ENCODE measurements around the gene OSBPL3.

The OSBPL3 gene

DNA sequence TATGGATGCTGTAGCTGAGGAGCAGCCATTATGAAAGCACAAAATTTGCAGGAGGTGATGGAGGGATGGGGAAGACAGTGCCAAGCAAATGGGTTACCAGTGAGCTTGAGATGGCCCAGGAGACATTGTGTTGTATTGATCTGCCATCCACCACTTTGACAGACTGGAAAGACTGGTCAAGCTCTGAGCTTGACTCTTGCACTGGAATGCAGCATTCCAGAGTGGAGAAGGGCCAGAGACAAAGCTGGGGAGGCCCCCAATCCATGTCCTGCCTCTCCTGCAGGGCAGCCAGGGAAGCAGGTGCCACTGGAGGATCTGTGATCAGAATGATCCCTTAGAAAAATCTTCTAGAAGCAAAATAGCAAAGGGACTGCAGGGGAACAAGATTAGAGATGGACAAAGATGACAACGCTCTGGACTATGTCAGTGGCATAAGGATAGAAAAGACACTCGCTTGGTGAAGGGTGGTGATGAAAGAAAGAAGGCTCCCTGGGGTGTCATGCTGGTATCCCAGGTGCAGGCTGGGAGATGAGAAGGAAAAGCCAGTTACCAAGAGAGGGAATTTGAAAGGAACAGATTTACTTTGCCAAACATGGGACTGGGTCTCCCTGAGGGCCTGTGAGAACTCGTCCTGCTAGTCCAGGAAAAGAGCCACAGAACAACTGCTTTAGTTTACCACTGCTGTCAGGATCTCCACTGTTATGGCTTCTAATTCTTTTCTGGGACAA, 227.7 kb downstream of the OSBPL3 start:
- no peak for DNase-seq

- DNase-seq, result no peak
These were observed 228.5 kb downstream of the OSBPL3 start for GRCh38 chr7:24751484-24751883.

DNA sequence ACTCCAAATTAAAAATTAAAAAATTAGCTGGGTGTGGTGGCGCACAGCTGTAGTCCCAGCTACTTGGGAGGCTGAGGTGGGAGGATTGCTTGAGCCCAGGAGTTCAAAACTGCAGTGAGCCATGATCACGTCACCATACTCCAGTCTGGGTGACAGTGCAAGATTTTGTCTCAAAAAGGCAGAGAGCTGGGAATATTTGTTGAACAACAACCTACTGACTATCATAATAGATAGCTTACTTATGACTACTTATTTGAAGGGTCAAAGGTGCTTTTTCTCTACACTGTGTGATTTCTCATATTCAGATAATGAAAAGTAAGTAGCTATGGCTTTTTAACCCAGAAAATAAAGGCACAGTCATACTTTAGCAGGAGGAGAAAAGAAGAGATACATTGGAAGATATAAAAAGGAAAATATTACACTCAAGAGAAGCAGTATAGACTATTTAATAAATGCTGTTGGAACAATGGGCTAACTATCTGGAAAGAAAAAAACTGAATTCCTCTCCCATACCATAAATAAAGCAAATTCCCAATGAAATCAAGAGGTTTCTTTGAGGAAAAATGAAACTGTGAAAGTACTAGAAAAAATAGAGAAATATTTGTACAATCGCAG, 229.4 kb downstream of the OSBPL3 start:
- no peak for DNase-seq

DNA sequence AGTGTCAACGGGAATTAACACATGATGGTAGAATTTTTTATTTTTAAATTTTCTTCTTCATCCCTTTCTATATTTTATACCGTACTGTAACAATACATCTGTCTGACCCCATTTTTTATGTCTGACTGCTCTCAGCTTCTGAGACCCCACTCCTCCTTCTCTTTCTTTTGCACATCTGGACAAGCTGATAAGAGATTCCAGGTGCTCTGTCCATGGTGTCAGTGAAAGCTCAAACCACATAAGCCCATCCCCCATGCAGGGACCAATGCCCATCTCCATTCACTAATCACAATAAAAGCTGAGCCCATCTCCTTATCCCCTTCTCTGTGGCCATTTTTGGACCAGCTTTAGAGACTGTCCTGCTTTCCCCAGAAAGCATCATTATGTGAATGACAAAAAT, 231.5 kb downstream of the OSBPL3 start:
- no peak for DNase-seq

Measured in NCI-H2171 (cell line).